Measurements from ENCODE around the gene STAT5B.
"Not testable (repeated sequence)": the region's sequence is repeated elsewhere in the genome, so short reads cannot be mapped to it uniquely, and the experiment has no call there.

Gene STAT5B

DNA sequence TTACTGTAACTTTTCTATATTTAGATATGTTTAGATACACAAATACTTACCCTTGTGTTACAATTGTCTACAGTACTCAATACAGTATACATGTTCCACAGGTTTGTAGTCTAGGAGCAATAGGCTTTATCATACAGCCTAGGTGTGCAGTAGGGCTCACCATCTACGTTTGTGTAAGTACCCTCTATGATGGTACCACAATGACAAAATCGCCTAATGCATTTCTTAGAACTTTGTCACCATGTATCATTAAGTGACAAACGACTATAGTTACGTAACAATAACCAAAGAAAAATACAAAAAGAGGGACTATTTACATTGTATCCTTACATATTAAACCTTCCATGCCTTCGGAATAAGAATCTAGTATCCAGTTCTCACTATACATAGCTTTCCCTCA is 8.0 kb downstream of the STAT5B start:
- no peak for TF ChIP-seq EZH2phosphoT487 (conservative IDR thresholded peaks at IDR 0.05; ENCODE audit: low read length)
- TF ChIP-seq, protein P1, sequence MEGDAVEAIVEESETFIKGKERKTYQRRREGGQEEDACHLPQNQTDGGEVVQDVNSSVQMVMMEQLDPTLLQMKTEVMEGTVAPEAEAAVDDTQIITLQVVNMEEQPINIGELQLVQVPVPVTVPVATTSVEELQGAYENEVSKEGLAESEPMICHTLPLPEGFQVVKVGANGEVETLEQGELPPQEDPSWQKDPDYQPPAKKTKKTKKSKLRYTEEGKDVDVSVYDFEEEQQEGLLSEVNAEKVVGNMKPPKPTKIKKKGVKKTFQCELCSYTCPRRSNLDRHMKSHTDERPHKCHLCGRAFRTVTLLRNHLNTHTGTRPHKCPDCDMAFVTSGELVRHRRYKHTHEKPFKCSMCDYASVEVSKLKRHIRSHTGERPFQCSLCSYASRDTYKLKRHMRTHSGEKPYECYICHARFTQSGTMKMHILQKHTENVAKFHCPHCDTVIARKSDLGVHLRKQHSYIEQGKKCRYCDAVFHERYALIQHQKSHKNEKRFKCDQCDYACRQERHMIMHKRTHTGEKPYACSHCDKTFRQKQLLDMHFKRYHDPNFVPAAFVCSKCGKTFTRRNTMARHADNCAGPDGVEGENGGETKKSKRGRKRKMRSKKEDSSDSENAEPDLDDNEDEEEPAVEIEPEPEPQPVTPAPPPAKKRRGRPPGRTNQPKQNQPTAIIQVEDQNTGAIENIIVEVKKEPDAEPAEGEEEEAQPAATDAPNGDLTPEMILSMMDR (IDR thresholded peaks at IDR 0.05; ENCODE audit: insufficient read depth, low read length, poor library complexity, severe bottlenecking) = no peak

DNA sequence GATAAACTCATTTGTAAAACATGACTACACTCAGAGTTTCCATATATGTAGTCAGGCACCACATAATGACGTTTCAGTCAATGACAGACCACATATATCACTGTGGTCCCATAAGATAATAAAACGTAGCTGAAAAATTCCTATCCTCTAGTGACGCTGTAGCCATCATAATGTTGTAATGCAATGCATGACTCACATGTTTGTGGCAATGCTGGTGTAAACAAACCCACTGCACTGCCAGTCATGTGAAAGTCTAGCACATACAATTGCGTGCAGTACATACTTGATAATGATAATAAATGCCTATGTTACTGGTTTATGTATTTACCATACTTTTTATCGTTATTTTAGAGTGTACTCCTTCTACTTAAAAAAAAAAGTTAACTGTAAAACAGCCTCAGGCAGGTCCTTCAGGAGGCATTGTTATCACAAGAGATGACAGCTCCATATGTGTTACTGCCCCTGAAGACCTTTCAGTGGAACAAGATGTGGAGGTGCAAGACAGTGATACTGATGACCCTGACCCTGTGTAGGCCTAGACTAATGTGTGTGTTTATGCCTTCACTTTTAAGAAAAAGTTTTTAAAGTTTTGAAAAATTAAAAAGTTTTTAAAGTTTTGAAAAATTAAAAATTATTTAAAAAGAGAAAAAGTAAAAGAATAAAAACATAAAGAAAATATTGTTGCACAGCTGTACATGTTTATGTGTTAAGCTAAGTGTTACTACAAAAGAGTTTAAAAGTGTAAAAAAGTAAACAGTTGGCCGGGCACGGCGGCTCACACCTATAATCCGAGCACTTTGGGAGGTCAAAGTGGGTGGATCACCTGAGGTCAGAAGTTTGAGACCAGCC is 9.0 kb downstream of the STAT5B start:
- no peaks in the 10 kb centered on the region for H3K27me3 ChIP-seq (ENCODE audit: low read length)
- H3F3A ChIP-seq (ENCODE audit: insufficient read depth) = no peaks in the 10 kb centered on the region; the same call in 1 of the 2 replicates
- no peak overlapping the region for H3K27ac ChIP-seq (ENCODE audit: low read depth, low read length)
- H3K9me2 ChIP-seq (replicated peaks; ENCODE audit: insufficient read depth, low read length) = no peaks in the 10 kb centered on the region
- no peak overlapping the region for H2AFZ ChIP-seq (ENCODE audit: low read depth, low read length, severe bottlenecking)
- no peak overlapping the region for H3K4me3 ChIP-seq (ENCODE audit: insufficient read depth, low read length, poor library complexity, severe bottlenecking)
- H4K20me1 ChIP-seq (ENCODE audit: low read depth, low read length) = no peaks in the 10 kb centered on the region
- H3K79me2 ChIP-seq (ENCODE audit: insufficient read depth, low read length) = no peaks in the 10 kb centered on the region
- H3K4me2 ChIP-seq (ENCODE audit: low read depth, low read length, poor library complexity, severe bottlenecking) = no peak overlapping the region
- TF ChIP-seq, protein P1 (IDR thresholded peaks at IDR 0.05; ENCODE audit: insufficient read depth, low read length, poor library complexity, severe bottlenecking) = no peak
- no peak for TF ChIP-seq EZH2phosphoT487 (conservative IDR thresholded peaks at IDR 0.05; ENCODE audit: low read length)
- H3K9me3 ChIP-seq (ENCODE audit: insufficient read depth, low read length) = no peaks in the 10 kb centered on the region
- no peak overlapping the region for H3K9ac ChIP-seq (ENCODE audit: low read length)
- no peaks in the 10 kb centered on the region for H3K36me3 ChIP-seq (ENCODE audit: low read length)

More for the DNA sequence above, 8.0 kb downstream of the STAT5B start:
- Histone ChIP-seq H3K9me3 (ENCODE audit: insufficient read depth, low read length) (no peaks in the 10 kb centered on the region), H3K27ac (ENCODE audit: low read depth, low read length) (no peak overlapping the region), H3K9me2 (replicated peaks; ENCODE audit: insufficient read depth, low read length) (no peaks in the 10 kb centered on the region), H4K20me1 (ENCODE audit: low read depth, low read length) (no peaks in the 10 kb centered on the region), H3K79me2 (ENCODE audit: insufficient read depth, low read length) (no peaks in the 10 kb centered on the region), H3K36me3 (ENCODE audit: low read length) (no peaks in the 10 kb centered on the region), H3K27me3 (ENCODE audit: low read length) (no peaks in the 10 kb centered on the region), H3K4me3 (ENCODE audit: insufficient read depth, low read length, poor library complexity, severe bottlenecking) (no peak overlapping the region), H2AFZ (ENCODE audit: low read depth, low read length, severe bottlenecking) (no peak overlapping the region), H3K4me2 (ENCODE audit: low read depth, low read length, poor library complexity, severe bottlenecking) (no peak overlapping the region), H3K9ac (ENCODE audit: low read length) (no peak overlapping the region), H3F3A (ENCODE audit: insufficient read depth) (no peaks in the 10 kb centered on the region)

DNA sequence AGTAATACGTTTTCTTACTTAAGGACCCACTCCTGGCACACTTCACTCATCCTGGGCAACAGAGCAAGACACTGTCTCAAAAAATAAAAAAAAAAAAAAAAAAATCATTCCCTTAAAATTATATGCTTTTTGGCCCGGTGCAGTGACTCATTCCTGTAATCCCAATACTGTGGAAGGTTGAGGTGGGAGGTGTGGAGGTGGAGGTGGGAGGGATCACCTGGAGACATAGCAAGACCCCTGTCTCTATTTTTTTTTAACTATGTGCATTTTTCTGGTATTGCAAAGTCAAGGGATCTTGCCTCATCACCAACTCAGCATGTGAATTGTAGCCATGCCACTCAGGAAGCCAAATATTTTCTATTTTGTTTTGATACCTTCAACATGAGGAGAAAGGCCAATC is 9.7 kb downstream of the STAT5B start:
- Histone ChIP-seq H3K27ac (ENCODE audit: low read depth, low read length) (no peak overlapping the region), H3K4me2 (ENCODE audit: low read depth, low read length, poor library complexity, severe bottlenecking) (no peak overlapping the region)

DNA sequence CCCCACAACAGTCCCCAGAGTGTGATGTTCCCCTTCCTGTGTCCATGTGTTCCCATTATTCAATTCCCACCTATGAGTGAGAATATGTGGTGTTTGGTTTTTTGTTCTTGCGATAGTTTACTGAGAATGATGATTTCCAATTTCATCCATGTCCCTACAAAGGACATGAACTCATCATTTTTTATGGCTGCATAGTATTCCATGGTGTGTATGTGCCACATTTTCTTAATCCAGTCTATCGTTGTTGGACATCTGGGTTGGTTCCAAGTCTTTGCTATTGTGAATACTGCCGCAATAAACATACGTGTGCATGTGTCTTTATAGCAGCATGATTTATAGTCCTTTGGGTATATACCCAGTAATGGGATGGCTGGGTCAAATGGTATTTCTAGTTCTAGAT is 11.8 kb downstream of the STAT5B start:
- not testable (repeated sequence) for H3F3A ChIP-seq (ENCODE audit: insufficient read depth); H3K27me3 ChIP-seq (ENCODE audit: low read length); H3K4me3 ChIP-seq (ENCODE audit: insufficient read depth, low read length, poor library complexity, severe bottlenecking); H3K9me2 ChIP-seq (replicated peaks; ENCODE audit: insufficient read depth, low read length); H3K79me2 ChIP-seq (ENCODE audit: insufficient read depth, low read length); H3K9ac ChIP-seq (ENCODE audit: low read length); H3K36me3 ChIP-seq (ENCODE audit: low read length); H3K4me2 ChIP-seq (ENCODE audit: low read depth, low read length, poor library complexity, severe bottlenecking); H4K20me1 ChIP-seq (ENCODE audit: low read depth, low read length); H3K27ac ChIP-seq (ENCODE audit: low read depth, low read length); H2AFZ ChIP-seq (ENCODE audit: low read depth, low read length, severe bottlenecking); H3K9me3 ChIP-seq (ENCODE audit: insufficient read depth, low read length)

More for the DNA sequence above, 9.7 kb downstream of the STAT5B start:
- no peaks in the 10 kb centered on the region for H3K9me3 ChIP-seq (ENCODE audit: insufficient read depth, low read length)
- no peaks in the 10 kb centered on the region for H3K27me3 ChIP-seq (ENCODE audit: low read length)
- no peak overlapping the region for H3K4me3 ChIP-seq (ENCODE audit: insufficient read depth, low read length, poor library complexity, severe bottlenecking)
- no peaks in the 10 kb centered on the region for H3K36me3 ChIP-seq (ENCODE audit: low read length)
- no peak overlapping the region for H3K9ac ChIP-seq (ENCODE audit: low read length)
- no peaks in the 10 kb centered on the region; the same call in 1 of the 2 replicates for H3F3A ChIP-seq (ENCODE audit: insufficient read depth)
- TF ChIP-seq, protein P1 (IDR thresholded peaks at IDR 0.05; ENCODE audit: insufficient read depth, low read length, poor library complexity, severe bottlenecking) = no peak
- TF ChIP-seq EZH2phosphoT487 (conservative IDR thresholded peaks at IDR 0.05; ENCODE audit: low read length) = no peak
- no peaks in the 10 kb centered on the region for H3K79me2 ChIP-seq (ENCODE audit: insufficient read depth, low read length)
- no peaks in the 10 kb centered on the region for H3K9me2 ChIP-seq (replicated peaks; ENCODE audit: insufficient read depth, low read length)
- H2AFZ ChIP-seq (ENCODE audit: low read depth, low read length, severe bottlenecking) = no peak overlapping the region
- H4K20me1 ChIP-seq (ENCODE audit: low read depth, low read length) = no peaks in the 10 kb centered on the region
